ENCODE data around the gene NHERF2. TPM values are rescaled to one million over a fixed set of nuclear protein-coding genes. Genes with fewer than 3 reads are reported as not detected.

NHERF2 gene
- total and polyA plus RNA-seq, 5 donors from 2014 or later, result 0.09 to 1.5 (median 0.27) TPM

DNA sequence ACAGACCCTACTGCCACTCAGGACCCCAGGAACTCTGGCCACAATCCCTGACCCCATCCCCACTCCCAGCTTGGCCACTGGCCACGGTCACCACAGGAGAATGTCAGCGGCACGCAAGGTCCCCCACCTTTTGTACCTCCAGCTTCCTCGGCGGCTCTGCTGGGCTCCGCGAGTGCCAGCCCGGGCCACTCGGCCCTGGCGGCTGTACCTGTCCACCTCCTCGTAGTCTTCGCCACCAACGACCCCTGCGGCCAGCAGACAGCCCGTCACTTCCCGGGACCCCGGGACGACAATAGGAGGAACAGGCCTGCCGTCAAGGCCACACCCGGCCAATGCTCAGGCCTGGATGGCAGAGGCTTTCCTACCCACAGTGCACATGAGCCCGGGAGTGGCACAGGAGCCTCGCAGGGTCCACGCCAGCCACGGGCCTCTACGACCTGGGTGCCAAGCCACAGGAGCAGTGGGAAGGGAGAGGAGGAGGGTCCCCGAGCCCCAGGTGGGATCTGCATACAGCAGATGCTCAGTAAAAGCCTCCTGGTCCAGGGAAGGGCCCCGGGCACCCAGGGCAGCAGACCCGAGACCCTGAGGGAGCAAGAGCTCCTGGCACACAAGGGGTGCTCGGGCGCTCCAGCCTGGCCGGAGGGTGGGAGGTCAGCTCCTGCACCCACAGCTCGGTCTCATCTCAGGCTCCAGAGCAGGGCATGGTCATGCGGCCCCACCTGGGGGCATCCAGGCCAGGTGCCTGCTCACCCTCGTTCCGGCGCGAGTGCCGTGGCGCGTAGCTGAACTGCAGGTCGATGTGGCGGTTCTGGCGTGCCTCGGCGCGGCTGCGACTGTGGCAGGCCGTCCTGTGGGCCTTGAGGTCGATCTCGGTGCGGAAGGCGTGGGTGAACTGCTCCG lies 25.0 kb upstream of the NHERF2 start:
- no peak overlapping the region for H3K4me3 ChIP-seq (ENCODE audit: low read depth, low read length)
- H3K4me1 ChIP-seq (ENCODE audit: control insufficient read depth, insufficient read depth, low read length, poor library complexity, severe bottlenecking), result peaks cover 13% of the 10 kb centered on the region
- DNase-seq (no peak), ATAC-seq (ENCODE audit: low read depth in 2 of 2) (no peak)
- H3K27me3 Mint-ChIP-seq, result no peaks in the 10 kb centered on the region
- H3K9me3 Mint-ChIP-seq, result no peaks in the 10 kb centered on the region
- peaks cover 23% of the 10 kb centered on the region for H3K36me3 ChIP-seq (ENCODE audit: control insufficient read depth, insufficient read depth, low read length)
- H3K4me1 Mint-ChIP-seq, result peaks cover 0 to 19% (median 7%) of the 10 kb centered on the region in 4 donors
- peaks cover 9% of the 10 kb centered on the region for H3K36me3 Mint-ChIP-seq
- H3K27ac ChIP-seq (ENCODE audit: insufficient read depth, low read length, poor library complexity, severe bottlenecking), result no peak overlapping the region
- H3K4me3 Mint-ChIP-seq, result no peak overlapping the region
- H3K27ac Mint-ChIP-seq, result no peak overlapping the region
- H3K9me3 ChIP-seq (ENCODE audit: control insufficient read depth in 2 of 2, low read length in 2 of 2), result no peaks in the 10 kb centered on the region
- no peaks in the 10 kb centered on the region for H3K27me3 ChIP-seq (ENCODE audit: control insufficient read depth, insufficient read depth, low read length)

DNA sequence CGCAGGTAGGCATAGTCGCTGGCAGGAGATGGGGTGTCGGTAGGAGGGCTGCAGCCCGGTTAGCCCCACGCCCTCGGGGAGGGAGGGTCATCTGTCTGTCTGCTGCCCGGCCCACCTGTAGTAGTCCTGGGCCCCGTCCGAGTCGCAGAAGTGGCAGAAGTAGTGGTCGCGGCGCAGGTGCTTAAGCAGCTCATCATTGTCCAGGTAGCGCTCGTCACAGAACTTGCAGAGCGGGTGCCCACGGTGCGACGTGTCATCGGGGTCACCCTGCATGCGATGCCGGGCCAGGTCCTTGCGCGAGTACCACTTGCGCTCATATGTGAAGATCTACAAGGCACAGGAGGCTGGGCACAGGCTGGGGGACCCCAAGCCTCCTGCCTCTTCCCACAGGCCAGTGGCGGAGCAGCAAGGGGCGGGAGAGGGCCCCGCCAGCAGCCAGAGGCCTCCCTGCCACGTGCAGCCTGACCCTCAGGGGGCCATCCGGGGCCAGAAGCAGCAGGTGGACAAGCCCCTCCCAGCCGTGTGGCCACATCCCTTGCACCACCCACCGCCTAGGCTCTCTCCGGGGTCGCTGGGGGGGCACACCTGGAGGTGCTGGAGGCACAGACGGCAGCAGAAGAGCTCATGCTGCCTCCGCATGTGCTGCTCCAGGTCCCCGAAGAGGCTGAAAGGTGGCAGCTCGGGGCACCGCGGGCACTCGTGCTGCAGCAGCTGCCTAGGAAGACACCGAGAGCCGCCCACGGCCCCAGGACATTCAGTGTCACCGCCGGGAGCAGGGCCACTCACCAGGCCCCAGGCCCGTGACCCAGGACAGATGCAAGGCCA lies 24.1 kb upstream of the NHERF2 start:
- H3K36me3 ChIP-seq (ENCODE audit: control insufficient read depth, insufficient read depth, low read length), result peaks cover 23% of the 10 kb centered on the region
- H3K4me3 Mint-ChIP-seq, result no peak overlapping the region

DNA sequence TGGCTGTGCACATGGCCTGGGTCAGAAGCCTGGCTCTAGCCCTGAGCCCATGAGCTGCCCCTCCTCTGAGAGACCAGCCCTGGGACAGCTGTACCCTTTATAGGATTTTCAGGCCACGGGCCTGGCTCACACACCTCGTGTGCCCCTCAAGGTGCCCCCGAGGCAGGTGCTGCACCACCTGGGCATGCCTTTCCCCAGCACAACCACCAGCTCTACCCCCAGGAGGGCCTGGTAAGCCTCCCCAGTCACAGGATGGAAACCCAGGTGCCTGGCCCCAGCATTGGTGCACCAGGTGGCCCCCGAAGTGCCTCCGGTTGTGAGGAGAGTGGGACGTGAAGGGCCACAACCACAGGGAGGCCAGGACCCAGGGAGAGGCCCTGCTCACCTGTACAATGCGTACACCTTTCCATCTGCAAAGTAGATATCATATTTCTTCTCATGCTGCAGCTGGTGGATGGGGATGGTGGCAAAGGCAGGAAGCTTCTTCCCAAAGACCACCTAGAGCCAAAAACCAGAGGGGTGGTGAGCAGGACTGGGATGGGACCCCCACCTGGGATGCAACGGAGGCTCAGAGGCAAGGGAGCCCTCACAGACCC lies 23.4 kb upstream of the NHERF2 start:
- Mint-ChIP-seq H3K9me3 (no peaks in the 10 kb centered on the region), H3K36me3 (peaks cover 1% of the 10 kb centered on the region), H3K4me3 (no peak overlapping the region), H3K27me3 (no peaks in the 10 kb centered on the region), H3K27ac (no peak overlapping the region), H3K4me1 (peaks cover 0 to 33% (median 12%) of the 10 kb centered on the region in 4 donors)
- no peaks in the 10 kb centered on the region for H3K9me3 ChIP-seq (ENCODE audit: control insufficient read depth in 2 of 2, low read length in 2 of 2)
- peaks cover 28% of the 10 kb centered on the region for H3K4me1 ChIP-seq (ENCODE audit: control insufficient read depth, insufficient read depth, low read length, poor library complexity, severe bottlenecking)
- no peak overlapping the region for H3K4me3 ChIP-seq (ENCODE audit: low read depth, low read length)
- H3K36me3 ChIP-seq (ENCODE audit: control insufficient read depth, insufficient read depth, low read length), result peaks cover 23% of the 10 kb centered on the region
- H3K27me3 ChIP-seq (ENCODE audit: control insufficient read depth, insufficient read depth, low read length), result no peaks in the 10 kb centered on the region
- DNase-seq, result no peak
- H3K27ac ChIP-seq (ENCODE audit: insufficient read depth, low read length, poor library complexity, severe bottlenecking), result no peak overlapping the region
- ATAC-seq (ENCODE audit: low read depth in 2 of 2), result no peak

More for the DNA sequence above, 24.1 kb upstream of the NHERF2 start:
- peaks cover 21% of the 10 kb centered on the region for H3K4me1 ChIP-seq (ENCODE audit: control insufficient read depth, insufficient read depth, low read length, poor library complexity, severe bottlenecking)
- no peak overlapping the region for H3K27ac Mint-ChIP-seq
- no peaks in the 10 kb centered on the region for H3K9me3 Mint-ChIP-seq
- peaks cover 0 to 26% (median 7%) of the 10 kb centered on the region in 4 donors for H3K4me1 Mint-ChIP-seq
- DNase-seq (no peak), ATAC-seq (ENCODE audit: low read depth in 2 of 2) (no peak)
- no peak overlapping the region for H3K27ac ChIP-seq (ENCODE audit: insufficient read depth, low read length, poor library complexity, severe bottlenecking)
- H3K9me3 ChIP-seq (ENCODE audit: control insufficient read depth in 2 of 2, low read length in 2 of 2), result no peaks in the 10 kb centered on the region
- no peak overlapping the region for H3K4me3 ChIP-seq (ENCODE audit: low read depth, low read length)
- H3K27me3 Mint-ChIP-seq, result no peaks in the 10 kb centered on the region
- H3K36me3 Mint-ChIP-seq, result peaks cover 5% of the 10 kb centered on the region
- H3K27me3 ChIP-seq (ENCODE audit: control insufficient read depth, insufficient read depth, low read length), result no peaks in the 10 kb centered on the region

DNA sequence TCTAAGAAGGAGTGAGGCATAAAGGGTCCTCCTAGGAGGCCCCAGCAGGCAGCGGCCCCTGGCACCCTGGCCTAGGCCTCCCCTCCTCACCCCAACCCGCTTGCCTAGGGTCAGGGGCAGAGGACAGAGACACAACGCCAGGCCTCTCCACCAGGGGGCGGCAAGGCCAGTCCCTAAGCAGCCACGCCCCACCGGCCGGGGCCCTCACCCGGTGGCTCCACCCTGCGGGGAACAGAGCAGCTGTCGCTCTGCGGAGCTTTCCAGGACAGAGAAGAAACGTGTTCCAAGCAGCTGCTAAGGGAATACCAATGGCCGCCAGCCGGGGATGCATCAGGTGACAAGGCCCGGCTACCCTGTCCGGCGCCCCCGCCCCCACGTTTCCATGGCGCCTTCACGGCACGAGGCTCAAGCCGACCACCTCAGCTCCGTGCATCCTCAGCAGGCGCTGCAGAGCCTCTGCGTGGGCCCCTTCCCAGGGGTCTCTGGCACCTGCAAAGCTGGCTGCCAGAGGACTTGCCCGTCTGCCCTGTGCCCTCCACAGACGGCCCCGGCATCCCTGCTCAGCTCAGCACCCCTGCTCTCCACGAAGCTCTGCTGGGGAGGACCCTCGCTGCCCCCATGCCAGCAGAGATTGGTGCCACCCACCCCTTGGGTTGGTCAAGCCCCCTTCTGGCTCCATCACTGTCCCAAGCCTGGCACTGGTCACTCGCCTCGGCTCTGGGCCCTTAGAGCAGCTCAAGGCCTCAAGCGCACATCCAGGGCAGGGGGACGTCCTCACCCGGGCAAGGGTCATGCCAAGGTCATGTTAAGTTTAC lies 22.7 kb upstream of the NHERF2 start:
- no peak overlapping the region for H3K4me3 Mint-ChIP-seq
- Histone ChIP-seq H3K27me3 (ENCODE audit: control insufficient read depth, insufficient read depth, low read length) (no peaks in the 10 kb centered on the region), H3K4me1 (ENCODE audit: control insufficient read depth, insufficient read depth, low read length, poor library complexity, severe bottlenecking) (peaks cover 35% of the 10 kb centered on the region), H3K27ac (ENCODE audit: insufficient read depth, low read length, poor library complexity, severe bottlenecking) (no peak overlapping the region), H3K9me3 (ENCODE audit: control insufficient read depth in 2 of 2, low read length in 2 of 2) (no peaks in the 10 kb centered on the region), H3K36me3 (ENCODE audit: control insufficient read depth, insufficient read depth, low read length) (peaks cover 21% of the 10 kb centered on the region), H3K4me3 (ENCODE audit: low read depth, low read length) (no peak overlapping the region)
- ATAC-seq (ENCODE audit: low read depth in 2 of 2) (peak; percentile 89 to 94), DNase-seq (peak; percentile 70 to 87 (median 82))
- no peaks in the 10 kb centered on the region for H3K9me3 Mint-ChIP-seq
- H3K36me3 Mint-ChIP-seq, result no peaks in the 10 kb centered on the region
- no peak overlapping the region for H3K27ac Mint-ChIP-seq
- H3K27me3 Mint-ChIP-seq, result no peaks in the 10 kb centered on the region
- H3K4me1 Mint-ChIP-seq, result peaks cover 0 to 40% (median 17%) of the 10 kb centered on the region in 4 donors

DNA sequence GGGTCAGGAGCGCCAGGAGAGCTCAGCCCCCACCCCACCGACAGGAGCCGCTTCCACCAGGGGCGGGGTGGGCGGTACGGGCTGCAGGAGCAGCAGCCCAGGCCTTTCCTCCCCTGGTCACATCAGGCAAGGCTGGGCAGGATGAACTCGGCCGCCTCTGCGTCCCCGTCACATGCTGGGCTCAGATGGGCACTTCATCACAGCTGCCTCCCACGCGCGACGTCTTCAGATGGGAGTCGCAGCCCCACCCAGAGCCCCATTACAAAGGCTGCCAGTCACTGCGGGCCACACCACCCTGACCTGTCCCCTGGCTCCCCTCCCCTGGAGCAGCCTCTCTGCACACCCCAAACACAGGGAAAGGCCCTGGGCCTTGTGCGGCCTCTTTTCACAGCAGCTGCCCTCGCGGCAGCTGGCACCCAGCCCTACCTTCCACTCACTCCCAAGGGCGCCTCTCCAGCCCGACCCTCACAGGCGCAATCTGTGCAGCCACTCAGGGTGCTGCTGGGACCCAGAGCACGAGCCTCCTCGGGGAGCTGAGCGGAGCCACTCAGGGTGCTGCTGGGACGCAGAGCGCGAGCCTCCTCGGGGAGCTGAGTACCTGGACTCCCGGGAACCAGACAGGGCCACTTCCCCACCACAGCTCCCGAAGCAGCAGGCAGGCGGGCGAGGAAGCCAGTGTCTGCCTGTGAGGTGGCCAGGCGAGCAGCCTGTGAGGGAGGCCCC lies 21.7 kb upstream of the NHERF2 start:
- H3K9me3 ChIP-seq (ENCODE audit: control insufficient read depth in 2 of 2, low read length in 2 of 2), result no peaks in the 10 kb centered on the region
- H3K4me3 ChIP-seq (ENCODE audit: low read depth, low read length), result no peak overlapping the region
- H3K27me3 ChIP-seq (ENCODE audit: control insufficient read depth, insufficient read depth, low read length), result no peaks in the 10 kb centered on the region
- peaks cover 16% of the 10 kb centered on the region for H3K36me3 ChIP-seq (ENCODE audit: control insufficient read depth, insufficient read depth, low read length)
- H3K27ac Mint-ChIP-seq, result no peak overlapping the region
- no peak overlapping the region for H3K4me3 Mint-ChIP-seq
- H3K36me3 Mint-ChIP-seq, result no peaks in the 10 kb centered on the region
- no peaks in the 10 kb centered on the region for H3K27me3 Mint-ChIP-seq
- peaks cover 39% of the 10 kb centered on the region for H3K4me1 ChIP-seq (ENCODE audit: control insufficient read depth, insufficient read depth, low read length, poor library complexity, severe bottlenecking)
- no peaks in the 10 kb centered on the region for H3K9me3 Mint-ChIP-seq
- ATAC-seq (ENCODE audit: low read depth in 2 of 2) (no peak), DNase-seq (no peak)
- peaks cover 0 to 42% (median 18%) of the 10 kb centered on the region in 4 donors for H3K4me1 Mint-ChIP-seq
- H3K27ac ChIP-seq (ENCODE audit: insufficient read depth, low read length, poor library complexity, severe bottlenecking), result no peak overlapping the region

DNA sequence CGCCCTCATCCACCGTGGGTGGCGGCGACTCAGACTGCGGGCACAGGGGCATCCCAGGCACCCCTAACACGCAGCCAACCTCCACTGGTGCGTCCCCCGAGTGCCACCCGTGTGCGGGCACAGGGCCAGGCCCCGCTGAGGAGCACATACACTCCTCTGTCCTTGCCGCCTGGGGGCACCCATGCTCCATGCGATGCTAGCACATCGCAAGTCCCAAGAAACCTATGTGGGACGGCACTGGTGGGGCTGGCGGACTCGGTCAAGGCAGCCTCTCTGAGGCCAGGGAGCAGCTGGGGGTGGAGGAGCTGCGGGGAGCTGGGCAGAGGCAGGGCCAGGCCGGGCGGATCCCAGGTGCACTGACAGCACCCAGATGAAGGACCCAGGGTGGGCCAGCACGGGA lies 21.1 kb upstream of the NHERF2 start:
- H3K4me3 Mint-ChIP-seq, result peak overlapping the region in 2 of 4 donors; percentile 55 to 61
- H3K4me1 Mint-ChIP-seq, result peaks cover 0 to 48% (median 21%) of the 10 kb centered on the region in 4 donors
- no peak overlapping the region for H3K27ac ChIP-seq (ENCODE audit: insufficient read depth, low read length, poor library complexity, severe bottlenecking)

More for the DNA sequence above, 21.1 kb upstream of the NHERF2 start:
- Mint-ChIP-seq H3K27ac (no peak overlapping the region), H3K36me3 (no peaks in the 10 kb centered on the region), H3K9me3 (no peaks in the 10 kb centered on the region), H3K27me3 (no peaks in the 10 kb centered on the region)
- ATAC-seq (ENCODE audit: low read depth in 2 of 2) (no peak), DNase-seq (no peak)
- Histone ChIP-seq H3K27me3 (ENCODE audit: control insufficient read depth, insufficient read depth, low read length) (no peaks in the 10 kb centered on the region), H3K9me3 (ENCODE audit: control insufficient read depth in 2 of 2, low read length in 2 of 2) (no peaks in the 10 kb centered on the region), H3K4me1 (ENCODE audit: control insufficient read depth, insufficient read depth, low read length, poor library complexity, severe bottlenecking) (peaks cover 46% of the 10 kb centered on the region), H3K36me3 (ENCODE audit: control insufficient read depth, insufficient read depth, low read length) (peaks cover 16% of the 10 kb centered on the region), H3K4me3 (ENCODE audit: low read depth, low read length) (no peak overlapping the region)

Measured in CD4-positive, CD25-positive, alpha-beta regulatory T cell (primary cell).